Endometrium (tissue), 2 donors: ENCODE measurements around the gene KCNH1.

ENCODE experiments used
- FAIRE-seq: peaks from 2 replicates; lab custom pipeline; 2012; peaks lifted over from hg19 to GRCh38; lab: Jason Lieb, UNC
- donor health status: control.
- donor health status: control.

KCNH1 gene

DNA sequence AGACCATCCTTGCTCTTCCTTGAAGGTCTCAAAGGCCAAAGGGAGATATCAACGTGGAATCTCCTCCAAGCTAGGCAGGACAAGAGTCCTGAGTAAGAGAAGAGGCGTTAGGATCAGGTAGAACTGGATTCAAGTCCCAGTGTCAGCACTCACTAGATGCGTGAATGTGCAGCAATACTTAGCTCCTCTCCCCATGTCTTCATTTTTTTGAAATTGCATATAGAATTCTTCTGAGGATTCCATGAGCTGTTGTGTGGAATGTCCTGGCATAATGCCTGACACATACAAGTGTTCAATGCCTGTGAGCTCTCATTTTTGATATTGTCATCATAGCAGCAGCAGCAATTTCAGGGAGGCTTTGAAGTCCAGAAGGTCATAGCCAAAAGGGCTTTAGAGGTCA is 333.2 kb downstream of the KCNH1 start:
- no peak for FAIRE-seq

DNA sequence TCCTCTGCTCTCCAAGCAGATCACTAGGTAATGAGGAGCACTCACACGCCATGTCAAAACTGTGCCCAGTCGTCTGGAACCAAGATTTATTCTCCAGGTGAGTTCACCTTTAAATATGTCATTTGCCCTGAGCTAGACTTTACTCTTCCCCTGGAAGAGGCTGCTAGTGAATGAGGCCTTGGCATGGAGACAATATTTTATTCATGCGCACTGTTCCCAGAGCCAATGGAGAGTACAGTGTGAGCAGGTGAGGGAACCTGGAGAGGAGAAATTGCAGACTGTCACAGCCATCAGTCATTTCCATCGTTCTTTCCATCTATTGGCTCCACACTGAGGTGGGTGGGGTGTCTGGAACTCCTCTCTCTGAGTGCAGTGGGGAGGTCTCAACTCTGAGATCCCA is 333.6 kb downstream of the KCNH1 start:
- no peak for FAIRE-seq

DNA sequence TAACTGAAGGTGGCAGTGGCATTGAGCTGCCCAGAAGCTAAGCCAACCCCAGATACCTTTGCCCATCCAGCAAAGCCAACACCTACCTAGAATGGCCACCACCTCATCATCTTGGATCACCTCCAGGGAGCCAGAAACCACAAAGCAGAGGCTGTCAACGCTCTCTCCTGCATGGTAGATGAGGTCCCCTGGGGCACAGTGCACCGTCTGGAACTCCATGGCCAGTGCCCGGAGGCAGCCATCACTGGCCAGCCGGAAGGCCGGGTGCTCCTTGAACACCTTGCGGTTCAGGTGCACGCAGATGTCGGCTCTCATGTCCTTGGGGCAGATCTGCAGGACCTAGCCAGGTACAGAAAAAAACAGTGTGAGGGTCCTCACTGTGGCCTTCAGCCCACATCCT is 336.5 kb downstream of the KCNH1 start:
- FAIRE-seq: no peak

DNA sequence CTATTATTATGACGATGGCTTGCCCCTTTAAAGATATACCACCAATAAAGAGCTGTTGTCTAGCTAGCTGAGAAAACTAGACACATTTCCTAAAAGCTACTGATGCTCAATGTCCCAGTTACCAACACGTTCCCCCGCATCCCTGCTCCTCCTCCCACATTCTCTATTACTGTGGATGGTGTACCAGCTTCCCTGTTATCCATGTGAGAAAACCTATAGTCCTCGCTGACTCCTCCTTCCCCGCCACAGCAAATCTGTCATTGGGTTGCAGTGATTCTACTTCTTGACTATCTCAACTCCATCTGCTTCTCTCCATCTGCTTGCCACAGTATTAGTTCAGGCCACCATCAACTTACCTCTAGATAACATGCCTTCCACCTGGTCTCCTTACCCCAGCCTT is 337.5 kb downstream of the KCNH1 start:
- FAIRE-seq: no peak

DNA sequence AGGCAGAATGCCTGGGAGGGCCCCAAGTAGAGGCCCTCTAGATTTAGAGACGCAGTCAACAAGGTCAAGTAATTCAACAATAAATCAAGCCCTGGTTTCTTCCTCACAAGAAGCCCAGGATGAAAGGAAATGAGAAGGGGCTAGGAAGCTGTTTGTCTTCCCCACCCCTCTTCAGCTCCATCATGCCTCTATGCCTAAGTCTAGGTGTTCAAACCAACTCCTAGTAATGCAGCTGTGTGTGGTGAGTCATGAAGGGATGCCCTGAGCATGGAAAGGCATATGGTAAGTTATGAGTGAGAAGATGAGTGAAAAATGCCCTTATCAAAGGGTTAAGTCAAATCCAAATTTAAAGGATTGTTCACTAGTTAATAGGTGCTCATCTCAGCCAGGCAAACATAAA is 339.5 kb downstream of the KCNH1 start:
- no peak for FAIRE-seq

DNA sequence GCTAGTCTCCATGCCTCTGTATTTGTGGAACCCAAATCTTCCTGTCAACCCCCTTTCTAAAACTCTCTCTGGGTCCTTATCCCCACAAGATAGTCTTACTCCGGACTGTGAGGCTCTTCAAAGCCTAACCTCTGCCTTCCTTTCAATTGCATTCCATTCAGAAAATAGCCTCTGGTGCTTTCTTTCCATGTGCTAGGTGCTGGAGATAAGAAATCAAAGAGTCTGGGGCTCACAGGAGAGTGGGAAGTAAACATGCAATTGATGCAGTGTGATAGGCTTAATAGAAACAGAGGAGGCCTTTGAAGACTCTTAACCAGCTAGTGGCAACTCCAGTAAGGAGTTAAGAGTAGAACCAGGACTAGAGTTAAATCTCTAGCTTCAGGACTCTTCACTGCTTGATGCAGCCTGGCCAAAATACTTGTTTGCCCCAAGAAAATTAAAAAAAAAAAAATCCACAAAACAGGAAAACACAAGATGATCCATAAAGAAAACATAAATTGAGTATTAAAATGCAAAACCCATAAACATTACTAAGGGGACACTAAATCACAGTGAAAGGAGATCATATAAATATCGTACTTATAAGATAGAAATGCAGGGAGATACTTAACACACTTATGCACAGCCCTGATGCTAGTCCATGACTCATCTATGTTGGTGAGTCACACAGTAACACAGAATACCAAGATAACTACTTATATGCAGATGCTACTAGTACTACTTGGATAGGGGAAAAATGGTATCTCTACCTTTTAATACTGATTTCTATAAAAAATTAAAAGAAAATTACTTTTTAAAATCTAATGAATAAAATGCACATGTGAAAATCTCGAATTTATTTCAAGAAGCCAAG is 341.5 kb downstream of the KCNH1 start:
- no peak for FAIRE-seq

DNA sequence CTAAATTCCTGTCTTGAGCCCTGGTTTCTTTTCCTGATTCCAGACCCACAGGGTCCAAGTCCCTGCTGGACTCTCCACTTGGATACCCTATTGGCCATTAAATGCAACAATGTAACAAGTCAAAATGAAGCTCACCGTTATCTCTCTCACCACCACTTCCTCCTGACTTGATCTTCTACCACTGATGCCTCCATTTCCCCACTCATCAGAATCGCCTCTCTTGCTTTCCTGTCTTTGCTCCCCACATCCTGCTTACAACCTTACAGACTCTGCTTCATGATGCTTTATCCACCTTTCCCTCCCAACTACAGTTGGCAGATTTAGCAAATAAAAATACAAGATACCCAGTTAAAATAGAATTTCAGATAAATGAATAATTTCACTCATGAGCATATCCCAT is 343.8 kb downstream of the KCNH1 start:
- FAIRE-seq: no peak

DNA sequence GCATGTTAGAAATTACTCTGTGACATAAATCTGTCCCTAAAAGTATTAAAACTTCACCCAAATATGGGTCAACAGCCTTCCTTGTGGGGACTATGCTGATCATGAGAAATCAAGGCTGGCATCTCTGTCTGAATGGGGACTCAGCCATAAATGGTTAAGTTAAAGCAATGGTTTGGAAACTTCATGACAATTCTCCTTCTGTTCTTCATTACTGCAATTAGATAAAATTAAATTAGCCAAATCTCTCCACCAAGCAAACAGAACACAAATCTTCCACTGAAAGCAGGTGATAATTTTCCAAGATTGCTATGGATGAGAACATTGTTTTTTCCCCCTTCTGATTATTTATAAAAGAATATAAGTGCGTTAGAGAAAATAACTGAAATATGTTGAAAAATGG is 346.1 kb downstream of the KCNH1 start:
- no peak for FAIRE-seq

DNA sequence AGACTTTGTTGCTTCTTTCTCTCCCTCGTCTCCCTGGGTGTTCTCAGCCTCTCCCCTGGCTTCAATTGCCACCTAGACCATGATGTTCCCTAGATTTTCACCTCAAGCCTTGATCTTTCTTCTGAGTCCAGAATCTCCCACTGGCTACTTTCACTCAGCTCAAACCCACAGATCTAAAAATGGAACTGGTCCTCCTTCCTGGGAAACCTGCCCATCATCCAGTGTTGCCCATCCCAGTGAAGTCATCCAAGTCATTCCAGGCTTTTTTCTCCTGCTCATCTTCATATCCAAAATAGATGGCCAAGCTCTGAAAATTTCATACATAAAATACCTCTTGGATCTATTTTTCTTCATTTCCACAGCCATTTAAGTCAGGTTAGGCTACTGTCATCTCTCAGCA is 347.4 kb downstream of the KCNH1 start:
- FAIRE-seq: no peak

DNA sequence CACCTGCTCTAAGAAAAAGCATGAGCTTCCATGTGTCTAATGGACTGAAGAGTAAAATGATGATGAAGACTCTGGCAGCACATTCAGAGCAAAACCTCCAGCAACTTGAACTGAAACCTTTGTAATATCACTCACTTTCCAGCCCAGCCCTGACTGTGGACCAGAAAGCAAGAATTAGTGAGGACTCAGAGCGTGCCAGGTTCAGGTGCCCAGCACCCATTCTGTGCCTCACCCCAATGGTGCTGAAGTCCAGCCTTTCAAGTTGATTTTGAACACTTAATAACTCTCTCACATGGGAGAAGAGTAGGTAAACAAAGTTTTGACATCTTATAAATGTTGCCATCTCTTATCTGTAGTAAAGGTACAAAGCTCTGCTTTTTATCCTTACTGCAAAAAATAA is 350.0 kb downstream of the KCNH1 start:
- FAIRE-seq: no peak

DNA sequence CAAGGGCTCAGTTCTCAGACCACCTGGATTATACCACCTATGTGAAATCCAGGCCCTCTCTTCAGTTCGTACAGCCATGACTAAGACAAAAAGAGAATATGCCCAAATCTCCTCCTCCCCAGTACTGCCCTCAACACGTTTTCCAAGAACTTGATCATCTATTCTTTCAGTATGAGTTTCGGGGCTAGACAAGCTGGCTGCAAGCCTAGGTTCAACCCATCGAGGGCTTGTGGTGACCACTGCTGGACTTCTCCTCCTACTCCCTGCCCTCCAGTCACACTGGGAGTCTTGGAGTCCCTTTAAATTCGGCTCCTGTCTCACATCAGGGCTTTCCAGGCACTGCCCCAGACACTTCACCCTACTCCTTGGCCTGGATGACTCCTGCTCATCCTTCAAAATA is 352.3 kb downstream of the KCNH1 start:
- no peak for FAIRE-seq

DNA sequence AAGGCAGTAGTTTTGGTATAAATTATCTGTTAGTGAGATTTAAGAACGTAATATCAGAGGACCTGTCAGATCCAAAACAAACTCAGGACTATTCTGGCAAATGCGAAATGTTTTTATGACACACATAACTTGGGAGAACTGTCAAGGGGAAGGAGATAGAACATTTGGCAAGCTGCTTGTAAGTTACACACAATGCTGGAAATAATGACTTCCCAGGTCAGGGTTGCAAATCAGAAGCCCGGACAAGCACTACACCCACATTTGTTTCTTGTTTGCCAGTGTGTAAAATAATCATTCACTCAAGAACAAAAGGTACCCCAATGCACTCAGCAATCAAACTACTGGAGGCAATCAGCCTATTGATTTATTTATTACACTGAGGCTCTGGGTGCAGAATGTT is 354.7 kb downstream of the KCNH1 start:
- FAIRE-seq: no peak

DNA sequence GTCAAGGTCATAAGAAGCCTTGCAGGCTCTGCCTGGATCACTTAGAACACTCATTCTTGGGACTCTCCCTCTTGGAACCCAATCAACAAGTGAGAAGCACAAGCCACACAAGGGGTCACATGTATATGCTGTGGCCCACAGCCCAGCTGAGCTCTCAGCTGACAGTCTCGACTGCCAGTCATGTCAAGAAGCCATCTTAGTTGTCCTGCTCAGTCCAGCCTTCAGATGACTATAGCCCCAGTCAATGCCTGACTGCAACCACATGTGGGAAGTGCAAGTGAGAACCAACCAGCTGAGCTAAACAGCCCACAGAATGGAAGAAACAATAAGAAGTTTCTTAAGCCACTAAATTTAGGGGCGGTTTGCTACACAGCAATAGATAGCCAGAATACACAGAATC is 356.0 kb downstream of the KCNH1 start:
- FAIRE-seq: no peak

DNA sequence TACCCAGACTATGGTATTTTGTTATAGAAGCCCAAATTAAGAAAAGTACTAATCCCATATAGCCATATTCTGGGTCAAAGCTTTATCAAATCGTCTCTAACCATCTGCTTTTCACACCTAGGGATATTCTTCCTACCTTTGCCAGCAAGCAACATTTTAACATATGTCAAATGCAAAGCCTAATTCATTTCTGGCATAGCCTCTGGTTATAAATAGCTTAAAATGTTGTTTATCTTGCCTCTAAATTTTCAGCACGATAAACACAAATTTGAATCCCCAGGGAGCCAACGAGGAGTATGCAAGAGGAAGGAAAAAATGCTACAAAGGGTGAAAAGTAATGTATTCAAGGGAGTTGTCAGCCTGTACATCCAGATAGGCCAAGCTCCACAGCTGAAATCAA is 357.2 kb downstream of the KCNH1 start:
- no peak for FAIRE-seq

DNA sequence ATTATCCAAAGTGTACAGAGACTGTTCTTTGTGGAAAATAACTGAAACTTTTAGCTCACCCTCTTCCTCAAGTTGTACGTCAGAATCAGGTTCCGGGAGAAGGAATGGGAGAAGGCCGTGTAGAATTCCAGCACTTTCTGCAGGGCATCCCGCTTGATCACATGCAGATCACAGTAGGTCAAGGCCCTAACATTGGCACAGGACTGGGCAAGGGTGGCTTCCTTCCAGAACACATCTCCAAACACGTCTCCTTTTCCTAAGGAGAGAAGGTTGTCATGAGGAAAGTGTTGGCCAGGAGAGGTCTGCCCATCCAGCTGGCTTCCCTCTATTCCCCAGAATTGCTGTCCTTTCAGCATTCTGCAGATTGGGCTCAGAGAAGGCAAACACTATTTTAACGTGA is 358.7 kb downstream of the KCNH1 start:
- FAIRE-seq: no peak

DNA sequence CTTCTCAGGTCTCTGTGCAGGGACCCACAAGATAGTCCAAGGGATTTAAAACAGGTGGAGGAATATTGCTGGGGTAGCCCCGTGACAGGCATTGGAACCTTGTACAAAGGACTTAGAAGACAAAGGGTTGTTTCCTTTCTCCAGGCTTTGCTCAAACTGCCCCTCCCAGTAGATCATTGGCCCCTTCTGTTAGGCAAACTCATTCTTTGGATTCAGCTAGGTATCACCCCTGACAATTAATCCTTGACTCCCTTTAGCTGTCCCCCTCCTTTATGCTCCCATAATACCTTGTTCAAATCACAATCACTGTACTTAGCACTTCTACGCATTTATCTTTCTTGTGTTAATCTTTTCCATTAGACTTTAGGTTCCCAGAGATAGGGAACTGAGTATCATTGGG is 360.5 kb downstream of the KCNH1 start:
- no peak for FAIRE-seq

DNA sequence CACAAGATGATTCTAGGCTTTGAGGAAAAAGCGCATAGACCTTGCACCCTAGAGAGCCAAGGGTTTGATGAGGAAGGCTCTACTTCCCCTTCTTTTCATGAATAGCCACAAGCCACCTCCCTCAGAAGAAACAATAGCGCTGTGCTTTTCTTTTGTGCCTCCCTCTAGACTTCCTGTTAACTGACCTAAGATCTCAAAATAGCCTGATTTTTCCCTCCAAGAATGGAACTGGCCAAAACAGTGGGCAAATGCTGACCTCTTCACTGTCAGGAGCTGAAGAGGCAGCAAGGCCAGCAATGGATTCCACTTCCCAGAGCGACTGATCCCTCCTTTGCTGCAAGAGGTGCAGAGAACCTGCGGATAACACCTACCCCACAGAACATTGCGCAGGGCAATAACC is 362.8 kb downstream of the KCNH1 start:
- FAIRE-seq: no peak

DNA sequence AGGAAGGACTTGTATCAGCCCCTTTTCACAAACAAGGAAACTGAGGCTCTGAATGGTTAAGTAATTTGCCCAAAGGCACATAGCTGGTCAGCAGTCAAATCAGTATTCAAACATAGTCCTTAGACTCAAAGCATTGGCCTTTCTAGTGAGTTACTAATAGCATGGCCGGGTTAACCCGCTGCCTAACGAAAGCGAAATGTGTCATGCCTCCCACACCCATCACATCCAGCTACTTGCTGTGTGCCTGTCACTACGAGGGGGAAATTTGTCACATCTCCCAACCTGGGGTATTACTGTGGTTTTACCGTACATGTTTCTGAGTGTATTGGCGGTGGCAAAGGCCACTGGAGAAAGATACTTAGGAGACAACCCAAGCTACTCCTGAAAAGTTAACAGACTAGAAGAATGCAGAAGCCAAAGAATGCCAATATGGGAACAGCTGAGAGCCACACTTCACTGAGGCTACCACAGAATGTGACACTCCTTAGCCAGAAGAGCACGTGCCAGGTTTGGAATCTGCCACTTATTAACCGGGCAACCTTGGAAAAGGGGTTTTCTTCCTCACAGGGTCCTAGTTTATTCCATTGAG is 363.5 kb downstream of the KCNH1 start:
- no peak for FAIRE-seq

DNA sequence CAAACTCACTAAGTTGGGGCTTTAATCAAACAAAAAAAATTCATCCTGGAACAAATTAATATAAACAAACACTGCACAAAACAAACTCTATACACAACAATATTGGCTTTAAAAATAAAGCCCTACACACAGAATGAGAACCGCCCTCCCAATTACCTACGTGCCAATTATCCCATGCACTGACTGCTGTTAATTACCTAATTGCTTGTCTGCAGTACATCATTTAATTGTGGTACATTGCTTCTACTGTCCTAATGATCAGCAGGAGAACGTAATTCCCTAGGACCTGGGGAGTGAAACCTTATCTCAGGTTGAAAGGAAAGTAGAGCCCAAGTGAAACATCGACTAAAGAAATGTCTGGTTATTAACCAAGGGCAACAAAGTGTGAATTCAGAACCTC is 364.5 kb downstream of the KCNH1 start:
- no peak for FAIRE-seq

DNA sequence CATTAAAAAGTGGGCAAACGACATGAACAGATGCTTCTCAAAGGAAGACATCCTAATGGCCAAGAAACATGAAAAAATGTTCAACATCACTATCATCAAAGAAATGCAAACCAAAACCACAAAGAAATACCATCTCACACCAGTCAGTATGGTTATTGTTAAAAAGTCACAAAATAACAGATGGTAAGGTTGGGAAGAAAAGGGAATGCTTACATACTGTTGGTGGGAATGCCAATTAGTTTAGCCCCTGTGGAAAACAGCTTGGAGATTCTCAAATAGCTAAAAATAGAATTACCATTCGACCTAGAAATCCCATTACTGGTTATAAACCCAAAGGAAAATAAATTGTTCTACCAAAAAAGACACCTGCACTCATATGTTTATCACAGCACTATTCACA is 369.4 kb downstream of the KCNH1 start:
- FAIRE-seq: no peak

DNA sequence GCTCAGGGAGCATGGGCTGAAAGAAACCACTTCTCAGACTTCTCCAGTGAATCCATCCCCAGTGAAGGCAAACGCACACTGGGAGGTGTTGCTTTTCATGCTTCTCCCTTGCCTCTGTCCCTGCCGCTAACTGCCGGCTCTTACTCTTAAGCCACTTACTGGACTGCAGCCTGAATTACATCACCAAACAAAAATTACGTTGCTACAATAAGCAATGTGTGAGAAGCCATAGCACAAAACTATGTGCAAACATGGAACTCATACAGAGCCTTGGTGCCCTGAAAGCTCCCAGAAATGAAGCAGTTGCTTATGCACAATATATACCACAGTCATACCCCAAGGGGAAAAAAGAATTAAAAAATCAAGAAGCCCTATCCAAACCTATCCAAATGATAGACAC is 375.2 kb downstream of the KCNH1 start:
- no peak for FAIRE-seq

DNA sequence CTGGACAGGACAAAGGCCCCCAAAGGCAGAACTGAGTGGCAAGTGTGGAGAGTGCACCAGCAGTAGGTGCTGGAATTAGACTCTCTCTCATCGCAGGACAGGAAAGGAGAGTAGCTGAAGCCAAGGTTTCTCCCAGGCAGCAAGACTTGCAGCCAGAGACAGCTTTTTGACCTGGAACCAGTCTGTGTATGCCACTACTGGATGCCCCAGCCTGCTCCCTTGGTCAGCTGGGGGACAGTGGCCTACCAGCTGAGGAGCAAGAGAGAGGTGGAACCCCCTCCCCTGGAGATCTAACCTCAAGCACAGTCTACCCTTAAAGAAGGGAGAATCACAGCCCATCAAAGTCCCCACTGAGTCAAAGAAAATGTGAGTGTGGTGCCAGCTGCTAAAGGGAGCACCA is 375.7 kb downstream of the KCNH1 start:
- FAIRE-seq: no peak

DNA sequence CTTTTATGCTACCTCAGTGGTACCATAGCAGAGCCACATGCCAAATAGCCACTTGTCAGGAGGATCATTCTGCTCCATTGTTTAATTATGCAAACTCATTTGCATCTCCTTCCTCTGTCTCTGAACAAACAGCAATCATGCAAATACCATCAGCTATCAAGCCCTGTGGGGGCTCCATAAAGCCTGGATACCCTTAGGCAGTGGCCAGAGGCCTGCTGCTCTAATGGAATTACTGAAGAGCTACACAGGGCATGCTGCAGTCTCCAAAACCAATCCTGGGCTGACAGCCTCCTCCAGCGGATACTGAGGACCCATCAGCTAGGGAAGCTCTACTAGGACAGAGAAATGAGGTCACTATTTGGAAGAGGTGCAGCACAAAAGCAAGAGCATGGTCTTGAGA is 376.3 kb downstream of the KCNH1 start:
- FAIRE-seq: no peak

DNA sequence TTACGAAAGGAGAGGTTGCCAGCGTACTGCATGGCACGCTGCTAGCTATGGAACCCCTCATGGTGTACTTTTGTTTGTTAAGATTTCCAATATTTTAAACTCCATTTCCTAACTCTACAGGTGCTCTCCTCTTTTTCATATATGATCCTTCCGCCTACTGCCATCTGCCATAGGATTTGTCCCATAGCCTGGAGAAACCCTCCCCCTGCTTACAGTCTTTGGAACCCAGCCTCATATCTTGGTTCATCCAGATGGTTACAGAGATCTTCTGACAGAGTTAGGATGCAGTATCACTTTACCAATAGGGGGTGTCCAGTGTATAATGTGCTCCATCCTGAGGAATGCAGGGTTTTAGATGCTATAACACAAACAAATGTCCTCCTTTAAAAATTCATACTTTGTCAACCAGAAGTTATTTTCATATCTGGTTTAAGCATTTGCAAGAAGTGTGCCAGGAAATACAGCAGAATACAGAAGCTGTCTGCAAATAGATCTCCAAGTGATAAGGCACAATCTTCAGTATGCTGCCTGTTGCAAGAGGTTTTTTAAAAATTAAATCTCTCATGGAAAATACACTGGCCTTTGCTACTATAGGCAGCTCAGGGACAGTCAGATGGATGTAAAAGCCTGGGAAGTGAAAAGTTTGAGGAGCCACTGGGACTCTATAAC is 377.8 kb downstream of the KCNH1 start:
- FAIRE-seq: no peak
